GM21526 (cell line): Measurements from ENCODE around the gene MINK1.
"Not testable (repeated sequence)": the region's sequence is repeated elsewhere in the genome, so short reads cannot be mapped to it uniquely, and the experiment has no call there.

Source experiments
- ATAC-seq: cut with Tn5 transposase; IDR thresholded peaks from one replicate; pipeline ENCODE4 v1.9.1; 2021; ENCODE audit warnings: moderate library complexity; ENCODE audit not compliant: unreplicated experiment, low FRiP score

MINK1 gene

DNA sequence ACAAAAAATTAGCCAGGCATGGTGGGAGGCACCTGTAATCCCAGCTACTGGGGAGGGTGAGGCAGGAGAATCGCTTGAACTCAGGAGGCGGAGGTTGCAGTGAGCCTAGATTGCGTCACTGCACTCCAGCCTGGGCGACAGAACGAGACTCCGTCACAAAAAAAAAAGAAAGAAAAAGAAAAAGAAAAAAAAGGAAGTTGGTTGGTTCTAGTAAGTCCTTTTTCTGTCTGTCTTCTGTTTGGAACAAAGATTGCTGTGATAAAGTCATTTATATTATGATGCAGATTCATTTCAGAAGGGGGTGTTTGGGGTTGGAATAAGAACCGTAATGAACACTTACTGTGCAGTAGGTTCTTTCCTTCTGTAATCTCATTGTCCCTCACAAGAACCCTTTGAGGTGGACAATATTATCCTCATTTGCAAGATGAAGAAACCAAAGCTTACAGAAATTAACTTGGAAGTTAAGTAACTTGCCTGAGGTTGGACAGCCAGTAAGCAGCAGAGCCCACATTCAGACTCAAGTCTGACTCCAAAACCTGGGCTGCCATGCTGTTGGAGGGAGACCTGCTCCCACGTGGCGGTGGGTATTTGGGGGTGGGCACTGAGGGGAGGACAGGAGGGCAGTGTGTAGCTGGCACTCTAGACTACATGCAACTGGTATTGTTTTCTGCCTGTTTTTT, 10.3 kb downstream of the MINK1 start:
- no peak for ATAC-seq

DNA sequence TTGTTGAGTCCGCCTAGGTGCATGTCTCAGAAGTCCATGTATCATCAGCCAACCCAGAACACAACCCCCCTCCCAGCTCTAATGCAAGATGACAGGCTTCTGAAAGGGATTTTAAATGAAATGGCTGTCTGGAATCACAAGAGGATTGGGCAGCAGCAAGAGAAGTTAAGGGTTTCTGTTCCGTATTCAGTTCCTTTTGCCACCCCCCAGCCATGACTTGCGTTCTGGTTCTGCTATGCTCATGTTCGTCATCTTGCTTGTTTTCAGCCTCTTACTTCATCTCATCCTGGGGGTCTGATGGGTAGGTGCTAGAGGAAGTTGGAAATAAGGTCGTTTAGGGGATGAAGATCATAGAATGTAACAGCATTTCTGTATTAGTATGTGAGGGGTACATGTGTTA, 12.0 kb downstream of the MINK1 start:
- no peak for ATAC-seq

DNA sequence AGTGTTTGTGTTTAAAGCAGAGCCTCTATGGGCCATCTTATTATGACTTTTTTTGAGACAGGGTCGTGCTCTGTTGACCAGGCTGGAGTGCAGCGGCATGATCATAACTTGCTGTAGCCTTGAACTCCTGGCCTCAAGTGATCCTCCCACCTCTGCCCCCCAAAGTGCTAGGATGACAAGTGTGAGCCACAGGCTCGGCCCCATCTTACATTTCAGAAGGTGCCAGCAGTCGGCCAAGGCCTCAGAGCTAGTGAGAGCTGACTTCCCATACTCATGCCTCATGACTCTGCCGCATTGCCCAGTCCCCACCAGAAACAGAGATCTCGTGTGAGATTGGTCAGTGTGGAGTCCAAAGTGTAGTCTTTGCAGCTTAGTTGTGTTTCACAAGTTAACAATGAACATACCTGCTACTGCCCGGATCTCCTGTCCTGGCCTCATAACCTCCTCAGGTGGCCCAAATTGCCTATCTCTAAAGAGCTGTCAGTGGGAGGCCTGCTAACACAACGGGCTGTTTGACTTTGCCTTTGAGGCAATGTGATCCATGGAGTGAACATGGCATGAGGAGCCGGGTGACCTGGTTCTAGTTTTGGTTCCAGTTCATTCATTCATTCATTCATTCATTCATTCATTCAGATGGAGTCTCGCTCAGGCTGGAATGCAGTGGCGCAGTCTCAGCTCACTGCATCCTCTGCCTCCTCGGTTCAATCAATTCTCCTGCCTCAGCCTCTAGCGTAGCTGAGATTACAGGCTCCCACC, 13.7 kb downstream of the MINK1 start:
- no peak for ATAC-seq

GRCh38 chr17:4849011-4849536, 15.9 kb downstream of the MINK1 start:
- no peak for ATAC-seq

GRCh38 chr17:4850246-4850645, 17.1 kb downstream of the MINK1 start:
- no peak for ATAC-seq

- no peak for ATAC-seq
These were observed 17.9 kb downstream of the MINK1 start for GRCh38 chr17:4851084-4851483.

- ATAC-seq: no peak
These were observed 19.5 kb downstream of the MINK1 start for GRCh38 chr17:4852567-4853207.

DNA sequence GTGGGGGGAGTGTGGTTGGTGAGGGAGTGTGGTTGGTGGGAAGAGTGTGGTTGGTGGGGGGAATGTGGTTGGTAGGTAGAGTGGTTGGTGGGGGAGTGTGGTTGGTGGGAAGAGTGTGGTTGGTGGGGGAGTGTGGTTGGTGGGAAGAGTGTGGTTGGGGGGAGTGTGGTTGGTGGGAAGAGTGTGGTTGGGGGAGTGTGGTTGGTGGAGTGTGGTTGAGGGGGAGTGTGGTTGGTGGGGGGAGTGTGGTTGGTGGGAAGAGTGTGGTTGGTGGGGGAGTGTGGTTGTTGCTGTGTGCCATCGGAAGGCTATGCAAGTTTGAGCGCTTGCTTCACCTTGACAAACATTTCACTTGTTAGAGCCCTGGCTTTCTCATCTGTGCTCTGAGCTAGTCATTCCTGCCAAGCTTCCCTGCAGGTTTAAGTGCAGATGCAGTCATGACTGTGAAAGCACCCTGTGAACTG, 20.1 kb downstream of the MINK1 start:
- ATAC-seq: no peak

DNA sequence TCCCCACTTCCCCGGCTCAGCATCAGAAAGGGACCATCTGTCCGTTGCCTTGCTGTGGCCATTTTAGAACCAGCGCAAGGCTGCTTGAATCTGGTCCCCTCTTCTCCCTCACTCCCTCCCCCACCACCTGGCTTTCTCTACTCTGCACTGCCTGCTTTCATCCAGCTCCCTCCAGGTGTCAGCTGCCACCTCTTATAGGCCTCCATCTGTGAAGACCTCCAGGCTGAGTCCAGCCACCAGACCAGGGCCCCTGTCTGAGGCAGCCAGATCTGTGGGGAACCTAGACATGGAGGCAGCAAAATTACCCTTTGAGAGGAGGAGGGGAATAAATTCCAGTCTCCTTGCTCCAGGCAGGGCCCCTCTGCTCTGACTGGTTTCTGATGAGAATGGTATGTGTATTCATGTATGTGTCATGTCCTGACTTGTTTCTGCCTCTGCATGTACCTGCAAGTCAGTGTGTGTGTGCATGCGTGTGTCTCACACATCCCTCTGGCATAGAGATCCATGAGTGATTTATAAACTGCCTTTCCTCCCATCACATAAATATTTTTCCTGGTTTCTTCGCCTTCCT, 21.1 kb downstream of the MINK1 start:
- ATAC-seq: no peak

GRCh38 chr17:4856271-4856936, 23.3 kb downstream of the MINK1 start:
- ATAC-seq: no peak

DNA sequence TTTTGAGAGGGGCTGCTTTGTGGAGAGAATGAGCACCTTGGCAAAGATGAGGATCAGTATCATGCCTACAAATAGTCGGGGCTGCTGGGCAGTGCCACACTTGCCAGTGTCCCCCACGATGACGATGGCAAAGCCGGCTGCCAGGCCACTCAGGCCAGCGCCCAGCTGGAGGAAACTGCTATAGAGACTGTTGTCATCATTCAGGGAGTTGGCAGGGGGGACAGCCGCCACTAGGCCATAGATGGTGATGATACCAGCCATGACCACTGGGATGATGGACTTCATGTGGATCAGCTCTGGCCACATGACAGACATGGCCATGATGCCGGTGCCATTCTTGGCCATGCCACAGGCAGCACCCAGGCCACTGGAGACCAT, 23.8 kb downstream of the MINK1 start:
- no peak for ATAC-seq

GRCh38 chr17:4857347-4857746, 24.2 kb downstream of the MINK1 start:
- not testable (repeated sequence) for ATAC-seq

DNA sequence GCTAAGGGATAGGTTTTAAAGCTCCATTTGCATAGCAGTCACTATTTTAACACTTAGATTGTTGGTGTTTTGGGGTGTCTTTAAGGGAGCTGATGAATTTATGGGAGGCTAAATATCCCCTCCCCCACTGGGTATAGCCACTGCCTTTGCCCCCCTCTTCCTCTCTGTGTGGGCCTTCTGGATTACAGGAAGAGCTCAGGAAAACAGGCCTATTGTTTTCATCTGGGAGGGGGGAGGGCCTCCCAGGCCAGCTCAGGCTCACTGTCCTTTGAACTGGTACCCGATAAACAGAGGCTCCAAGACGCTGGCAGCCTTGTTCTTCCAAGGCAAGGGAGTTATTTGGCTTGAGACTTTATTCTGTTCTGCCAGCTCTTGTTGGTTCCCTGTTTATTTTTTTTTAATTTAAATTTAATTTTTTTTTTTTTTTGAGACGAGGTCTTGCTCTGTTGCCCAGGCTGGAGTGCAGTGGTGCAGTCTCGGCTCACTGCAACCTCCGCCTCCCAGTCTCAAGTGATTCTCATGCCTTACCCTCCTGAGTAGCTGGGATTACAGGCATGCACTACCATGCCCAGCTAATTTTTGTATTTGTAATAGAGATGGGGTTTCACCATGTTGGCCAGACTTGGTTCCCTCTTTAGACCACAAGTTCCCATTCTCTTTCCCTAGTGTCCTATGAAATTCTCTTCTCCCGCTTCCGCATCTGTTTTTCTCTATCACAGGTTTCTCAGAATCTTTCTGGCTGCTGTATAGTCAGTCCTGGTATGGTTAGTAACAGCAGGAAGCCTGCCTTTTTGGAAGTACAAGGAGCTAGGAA, 25.1 kb downstream of the MINK1 start:
- ATAC-seq: no peak

- ATAC-seq: no peak
These were observed 25.7 kb downstream of the MINK1 start for GRCh38 chr17:4858882-4859260.

DNA sequence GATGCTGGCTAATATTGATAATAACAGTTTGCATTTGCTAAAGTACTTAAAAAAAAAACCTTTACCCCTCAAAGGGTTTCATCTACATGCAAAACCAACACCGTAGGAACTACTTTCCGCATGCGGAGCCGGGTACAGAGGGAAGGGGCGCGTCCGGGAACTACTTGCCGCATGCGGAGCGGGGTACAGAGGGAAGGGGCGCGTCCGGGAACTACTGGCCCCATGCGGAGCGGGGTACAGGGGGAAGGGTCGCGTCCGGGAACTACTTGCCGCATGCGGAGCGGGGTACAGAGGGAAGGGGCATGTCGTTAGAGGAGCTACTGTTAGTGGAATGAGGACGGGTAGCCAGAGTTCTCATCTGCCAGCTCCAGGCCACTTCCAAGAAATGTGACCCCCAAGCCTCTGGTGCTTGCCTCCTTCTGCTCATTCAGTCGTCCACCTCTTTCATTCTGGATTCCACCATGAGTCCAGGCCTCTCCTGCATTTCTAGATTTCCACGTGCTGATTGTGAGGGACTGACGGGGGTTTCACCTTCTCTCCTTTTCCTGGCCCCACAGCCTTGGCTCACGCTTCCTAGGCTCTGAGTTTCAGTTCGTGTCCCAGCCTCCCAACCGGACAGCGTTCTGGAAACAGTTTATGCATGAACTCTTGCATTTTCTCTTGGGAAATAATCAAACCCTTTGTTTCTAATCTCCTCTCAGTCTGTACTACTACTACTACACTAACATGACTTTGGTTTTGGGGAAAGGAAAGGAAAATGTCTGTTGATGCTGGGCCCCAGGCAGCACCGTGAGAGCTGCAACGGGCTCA, 26.9 kb downstream of the MINK1 start:
- no peak for ATAC-seq

- ATAC-seq: no peak
These were observed 27.5 kb downstream of the MINK1 start for GRCh38 chr17:4860651-4861050.

- no peak for ATAC-seq
These were observed 27.9 kb downstream of the MINK1 start for GRCh38 chr17:4861052-4861451.

GRCh38 chr17:4862720-4863119, 29.6 kb downstream of the MINK1 start:
- no peak for ATAC-seq

- ATAC-seq: no peak
These were observed 30.2 kb downstream of the MINK1 start for GRCh38 chr17:4863321-4863720.
